HG03097 (cell line): Measurements from ENCODE around the gene DNAL1.
"Not testable (repeated sequence)": the region's sequence is repeated elsewhere in the genome, so short reads cannot be mapped to it uniquely, and the experiment has no call there.

ENCODE experiments used
- ATAC-seq: cut with Tn5 transposase; IDR thresholded peaks from one replicate; pipeline ENCODE4 v1.9.1; 2021; ENCODE audit not compliant: unreplicated experiment, low FRiP score

Gene DNAL1

GRCh38 chr14:73696466-73697400 is 51.9 kb downstream of the DNAL1 start:
- ATAC-seq, result peak; percentile 59

- ATAC-seq, result no peak
Observed at GRCh38 chr14:73700325-73700724, 55.5 kb downstream of the DNAL1 start.

- not testable (repeated sequence) for ATAC-seq
Observed at GRCh38 chr14:73708076-73708475, 63.3 kb downstream of the DNAL1 start.

GRCh38 chr14:73709904-73710469 is 65.2 kb downstream of the DNAL1 start:
- no peak for ATAC-seq

- no peak for ATAC-seq
Observed at GRCh38 chr14:73710737-73711136, 66.0 kb downstream of the DNAL1 start.

GRCh38 chr14:73712071-73712506 is 67.3 kb downstream of the DNAL1 start:
- ATAC-seq, result no peak

GRCh38 chr14:73712540-73713180 is 67.9 kb downstream of the DNAL1 start:
- ATAC-seq, result no peak

GRCh38 chr14:73713206-73713802 is 68.5 kb downstream of the DNAL1 start:
- peak; percentile 5 for ATAC-seq

- ATAC-seq, result peak; percentile 62
Observed at GRCh38 chr14:73713803-73714655, 69.2 kb downstream of the DNAL1 start, which contains the start of gene PNMA1. Gene PNMA1, minus strand, starts transcription at chr14:73714384. Its CDS starts 745 bp downstream, at chr14:73713639.

GRCh38 chr14:73714656-73715081 is 69.9 kb downstream of the DNAL1 start:
- ATAC-seq, result no peak

- no peak for ATAC-seq
Observed at GRCh38 chr14:73715707-73716106, 70.9 kb downstream of the DNAL1 start.

GRCh38 chr14:73717266-73717665 is 72.5 kb downstream of the DNAL1 start:
- ATAC-seq, result no peak

GRCh38 chr14:73717711-73718417 is 73.1 kb downstream of the DNAL1 start:
- ATAC-seq, result no peak

GRCh38 chr14:73718418-73719251 is 73.8 kb downstream of the DNAL1 start:
- ATAC-seq, result no peak

GRCh38 chr14:73719361-73719760 is 74.6 kb downstream of the DNAL1 start:
- ATAC-seq, result no peak

GRCh38 chr14:73719791-73720190 is 75.0 kb downstream of the DNAL1 start:
- no peak for ATAC-seq

- ATAC-seq, result no peak
Observed at GRCh38 chr14:73720636-73721035, 75.8 kb downstream of the DNAL1 start.

GRCh38 chr14:73721101-73721821 is 76.5 kb downstream of the DNAL1 start:
- ATAC-seq, result no peak
